ENCODE measurements around the gene HNMT.
A peak's percentile ranks its signal among the peaks of the same experiment; 100 is the strongest.
"Not testable (repeated sequence)": the region's sequence is repeated elsewhere in the genome, so short reads cannot be mapped to it uniquely, and the experiment has no call there.

HNMT gene

GRCh38 chr2:137964066-137964858 is at the start of gene HNMT:
Gene HNMT, plus strand, starts transcription at chr2:137964473. Its CDS starts 19 bp downstream, at chr2:137964492.
- peak in 1 of 2 experiments; percentile 40 for DNase-seq (ENCODE audit: low read depth in 1 of 2, low spot score in 1 of 2)
- in situ Hi-C loops (cut with HindIII; ENCODE audit: low pct_unique_long_range_greater_than_20kb, low sequenced_read_pairs) = no loop called here

GRCh38 chr2:137921105-137921880 is 43.0 kb upstream of the HNMT start:
- no peak for TF ChIP-seq JUND (IDR thresholded peaks at IDR 0.05; ENCODE audit: low read depth)
- in situ Hi-C loops (cut with HindIII; ENCODE audit: low pct_unique_long_range_greater_than_20kb, low sequenced_read_pairs) = no loop called here

More at GRCh38 chr2:137964066-137964858, at the start of gene HNMT:
- TF ChIP-seq JUND (IDR thresholded peaks at IDR 0.05; ENCODE audit: low read depth) = no peak

DNA sequence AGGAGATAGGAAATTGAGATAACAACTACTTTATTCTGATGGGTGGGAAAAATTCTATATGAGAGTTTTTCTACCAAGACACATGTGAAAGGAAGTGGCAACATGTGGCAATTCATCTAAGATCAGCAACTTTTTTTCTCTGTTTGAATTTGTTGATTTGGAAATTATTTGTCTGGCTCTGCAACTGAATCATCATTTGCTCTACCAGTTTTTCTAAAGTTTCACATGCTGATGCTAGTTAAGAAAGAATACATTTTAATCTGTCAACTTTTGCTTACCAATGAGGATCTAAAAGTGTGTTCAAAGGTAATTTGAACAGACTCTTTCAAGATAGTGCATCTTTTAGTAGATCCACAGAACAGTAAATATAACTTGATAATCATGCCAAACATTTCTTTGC is 42.1 kb upstream of the HNMT start:
- DNase-seq (ENCODE audit: low read depth in 1 of 2, low spot score in 1 of 2); in situ Hi-C loops (cut with HindIII; ENCODE audit: low pct_unique_long_range_greater_than_20kb, low sequenced_read_pairs): not testable (repeated sequence)

More at GRCh38 chr2:137921105-137921880, 43.0 kb upstream of the HNMT start:
- DNase-seq (ENCODE audit: low read depth in 1 of 2, low spot score in 1 of 2) = no peak

DNA sequence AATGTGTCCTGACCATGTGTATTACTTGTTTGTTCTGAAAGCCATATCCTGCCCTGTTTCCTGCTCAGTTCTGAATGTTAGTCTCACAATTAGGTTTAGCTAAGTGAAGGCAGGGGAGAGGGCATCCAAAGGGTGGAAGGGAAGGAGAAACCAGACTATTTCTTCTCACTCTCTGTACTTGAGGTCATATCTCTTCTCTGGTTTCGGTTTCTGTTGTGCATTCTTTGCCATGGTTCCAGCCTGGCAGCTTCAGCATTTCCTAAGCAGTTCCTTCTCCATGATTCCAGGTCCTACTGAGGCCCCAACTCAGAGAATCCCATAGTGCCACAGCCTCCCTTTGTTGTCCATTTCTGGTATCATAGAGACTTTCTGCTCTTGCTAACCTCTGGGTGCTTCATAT is 40.3 kb upstream of the HNMT start:
- in situ Hi-C loops (cut with HindIII; ENCODE audit: low pct_unique_long_range_greater_than_20kb, low sequenced_read_pairs) = no loop called here
- no peak for TF ChIP-seq JUND (IDR thresholded peaks at IDR 0.05; ENCODE audit: low read depth)
- DNase-seq (ENCODE audit: low read depth in 1 of 2, low spot score in 1 of 2) = no peak

- in situ Hi-C loops (cut with HindIII; ENCODE audit: low pct_unique_long_range_greater_than_20kb, low sequenced_read_pairs) = no loop called here
- TF ChIP-seq JUND (IDR thresholded peaks at IDR 0.05; ENCODE audit: low read depth) = no peak
- no peak for DNase-seq (ENCODE audit: low read depth in 1 of 2, low spot score in 1 of 2)
Observed at GRCh38 chr2:137925599-137925998, 38.7 kb upstream of the HNMT start.

DNA sequence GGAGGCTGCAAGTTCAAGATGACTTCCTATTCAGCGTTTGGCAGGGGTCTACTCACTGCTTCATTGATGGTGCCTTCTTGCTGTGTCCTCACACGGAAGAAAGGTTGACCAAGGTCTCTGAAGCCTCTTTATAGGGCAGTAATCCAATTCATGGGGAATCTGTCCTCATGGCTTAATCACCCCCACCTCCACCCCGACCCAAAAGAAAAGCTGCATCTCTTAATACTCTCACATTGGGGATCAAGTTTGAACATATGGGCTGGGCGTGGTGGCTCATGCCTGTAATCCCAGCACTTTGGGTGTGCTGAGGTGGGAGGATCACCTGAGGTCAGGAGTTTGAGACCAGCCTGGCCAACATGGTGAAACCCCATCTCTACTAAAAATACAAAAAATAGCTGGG is 36.4 kb upstream of the HNMT start:
- in situ Hi-C loops (cut with HindIII; ENCODE audit: low pct_unique_long_range_greater_than_20kb, low sequenced_read_pairs) = no loop called here
- no peak for TF ChIP-seq JUND (IDR thresholded peaks at IDR 0.05; ENCODE audit: low read depth)

GRCh38 chr2:137928547-137929518 is 35.4 kb upstream of the HNMT start:
- no peak for TF ChIP-seq JUND (IDR thresholded peaks at IDR 0.05; ENCODE audit: low read depth)
- DNase-seq (ENCODE audit: low read depth in 1 of 2, low spot score in 1 of 2) = no peak
- in situ Hi-C loops (cut with HindIII; ENCODE audit: low pct_unique_long_range_greater_than_20kb, low sequenced_read_pairs) = no loop called here

More for the DNA sequence above, 36.4 kb upstream of the HNMT start:
- DNase-seq (ENCODE audit: low read depth in 1 of 2, low spot score in 1 of 2) = no peak

DNA sequence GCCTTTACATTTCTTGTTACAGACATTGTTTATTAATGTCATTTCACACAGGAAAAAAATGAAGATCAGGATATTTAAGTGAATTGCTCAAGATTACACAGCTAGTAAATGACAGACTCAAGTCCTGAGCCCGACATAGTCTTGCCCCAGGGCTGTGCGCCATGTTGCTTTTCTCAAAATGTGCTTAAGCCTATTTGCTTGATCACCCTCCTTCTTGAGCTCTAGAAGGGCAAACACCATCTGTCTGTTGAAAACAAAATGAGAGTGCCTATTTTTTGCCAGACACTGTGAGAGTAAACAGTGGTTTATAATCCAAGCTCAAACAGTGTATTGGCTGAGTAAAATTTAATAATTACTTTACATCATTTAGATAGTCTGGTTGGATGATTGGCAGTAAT is 34.8 kb upstream of the HNMT start:
- no peak for DNase-seq (ENCODE audit: low read depth in 1 of 2, low spot score in 1 of 2)
- no peak for TF ChIP-seq JUND (IDR thresholded peaks at IDR 0.05; ENCODE audit: low read depth)
- in situ Hi-C loops (cut with HindIII; ENCODE audit: low pct_unique_long_range_greater_than_20kb, low sequenced_read_pairs) = no loop called here

DNA sequence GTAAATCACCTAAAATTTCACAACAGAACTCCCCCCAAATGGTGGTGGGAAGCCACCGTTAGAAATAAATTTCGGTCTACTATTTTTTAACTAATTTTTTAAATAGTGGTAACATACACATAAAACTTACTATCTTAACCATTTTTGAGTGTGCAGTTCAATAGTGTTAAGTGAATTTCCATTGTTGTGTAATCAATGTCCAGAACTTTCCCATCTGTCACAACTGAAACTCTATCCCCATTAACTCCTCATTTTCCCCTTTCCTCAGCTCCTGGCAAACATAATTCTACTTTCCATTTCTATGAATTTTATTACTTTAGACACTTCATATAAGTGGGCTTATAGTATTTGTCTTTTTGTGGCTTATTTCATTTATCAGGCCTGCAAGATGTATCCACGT is 34.1 kb upstream of the HNMT start:
- TF ChIP-seq JUND (IDR thresholded peaks at IDR 0.05; ENCODE audit: low read depth) = no peak
- DNase-seq (ENCODE audit: low read depth in 1 of 2, low spot score in 1 of 2) = no peak
- in situ Hi-C loops (cut with HindIII; ENCODE audit: low pct_unique_long_range_greater_than_20kb, low sequenced_read_pairs) = no loop called here

GRCh38 chr2:137935591-137935990 is 28.7 kb upstream of the HNMT start:
- DNase-seq (ENCODE audit: low read depth in 1 of 2, low spot score in 1 of 2) = no peak
- in situ Hi-C loops (cut with HindIII; ENCODE audit: low pct_unique_long_range_greater_than_20kb, low sequenced_read_pairs) = no loop called here
- no peak for TF ChIP-seq JUND (IDR thresholded peaks at IDR 0.05; ENCODE audit: low read depth)

- in situ Hi-C loops (cut with HindIII; ENCODE audit: low pct_unique_long_range_greater_than_20kb, low sequenced_read_pairs) = no loop called here
- DNase-seq (ENCODE audit: low read depth in 1 of 2, low spot score in 1 of 2) = no peak
- TF ChIP-seq JUND (IDR thresholded peaks at IDR 0.05; ENCODE audit: low read depth) = no peak
Observed at GRCh38 chr2:137937246-137937645, 27.0 kb upstream of the HNMT start.

- DNase-seq (ENCODE audit: low read depth in 1 of 2, low spot score in 1 of 2) = no peak
- in situ Hi-C loops (cut with HindIII; ENCODE audit: low pct_unique_long_range_greater_than_20kb, low sequenced_read_pairs) = no loop called here
- TF ChIP-seq JUND (IDR thresholded peaks at IDR 0.05; ENCODE audit: low read depth) = no peak
Observed at GRCh38 chr2:137937778-137938177, 26.5 kb upstream of the HNMT start.
